Endothelial cell of umbilical vein (primary cell): ENCODE data around the gene TK2. TPM values are rescaled to one million over a fixed set of nuclear protein-coding genes. Genes with fewer than 3 reads are reported as not detected.

Experiments
- BruUV-seq: library from RNA; stranded (reverse); fragments of 400-500 nt; replicated peaks from 2 replicates; lab custom pipeline; 2021; lab: Mats Ljungman, UMichigan
- CTCF ChIA-PET: fragments of 300-600, 350-600 bp; sonication (Branson Sonifier 250); formaldehyde crosslinking; loops from one replicate; lab custom pipeline; 2021; ENCODE audit warnings: antibody characterized with exemption, inconsistent platforms; lab: Charles Lee
- POLR2A ChIA-PET: fragments of 300-600, 350-600 bp; sonication (Branson Sonifier 250); formaldehyde crosslinking; loops from one replicate; lab custom pipeline; 2021; ENCODE audit warnings: antibody characterized with exemption, inconsistent platforms; lab: Charles Lee
- DNase-seq: peaks from one replicate; pipeline ENCODE4 v3.0.0-alpha.2; 2011; ENCODE audit warnings: low read depth, low spot score
- FAIRE-seq: peaks from 2 replicates; lab custom pipeline; 2011; peaks lifted over from hg19 to GRCh38; lab: Jason Lieb, UNC
- H2AFZ ChIP-seq: 2 replicates; pipeline ENCODE4 v1.6.0; 2012; ENCODE audit warnings: low read depth, low read length, control low read depth, inconsistent platforms
- H3K27ac ChIP-seq: 2 replicates; pipeline ENCODE4 v1.5.1; 2011; ENCODE audit warnings: low read depth, mild to moderate bottlenecking, control low read depth, low read length, moderate library complexity; ENCODE audit not compliant: insufficient read depth
- H3K27me3 ChIP-seq, 2 experiments: 2 replicates each; pipeline versions ENCODE4 v1.6.0 to v1.6.1; 2011; ENCODE audit warnings: low read length in 2 of 2, mixed read lengths in 1 of 2; ENCODE audit not compliant: control insufficient read depth in 2 of 2, insufficient read depth in 2 of 2
- H3K36me3 ChIP-seq, 2 experiments: 2 replicates in 1 of 2; 3 replicates in 1 of 2; pipeline ENCODE4 v1.5.1; 2011; ENCODE audit warnings: low read length in 2 of 2, mild to moderate bottlenecking in 1 of 2, moderate library complexity in 1 of 2; ENCODE audit not compliant: control insufficient read depth in 2 of 2, insufficient read depth in 2 of 2; ENCODE audit errors: extremely low read depth in 1 of 2
- H3K4me1 ChIP-seq: 3 replicates; pipeline ENCODE4 v1.5.1; 2011; ENCODE audit warnings: mild to moderate bottlenecking, low read length; ENCODE audit not compliant: control insufficient read depth, insufficient read depth; ENCODE audit errors: extremely low read depth
- H3K4me2 ChIP-seq: 2 replicates; pipeline ENCODE4 v1.6.1; 2011; ENCODE audit warnings: low read length, control low read depth, mixed read lengths; ENCODE audit not compliant: insufficient read depth
- H3K4me3 ChIP-seq, 3 experiments: fragments of 200-600 bp in 1 of 3; sonication (generic), shearing (Covaris generic) in 1 of 3; replicated peaks in 1 of 3; 2 replicates each; pipeline ENCODE4 v1.5.1; 2011 to 2016; ENCODE audit warnings: control low read depth in 3 of 3, low read length in 3 of 3, mild to moderate bottlenecking in 2 of 3, inconsistent platforms in 1 of 3, low read depth in 1 of 3, moderate library complexity in 1 of 3; ENCODE audit not compliant: insufficient read depth in 1 of 3
- H3K79me2 ChIP-seq: 2 replicates; pipeline ENCODE4 v1.6.0; 2012; ENCODE audit warnings: low read length, inconsistent platforms; ENCODE audit not compliant: control insufficient read depth, insufficient read depth
- H3K9ac ChIP-seq: replicated peaks from 2 replicates; pipeline ENCODE3; 2011; ENCODE audit warnings: low read length, control low read depth; ENCODE audit not compliant: insufficient read depth; ENCODE audit errors: extremely low read depth
- H3K9me1 ChIP-seq: replicated peaks from 3 replicates; pipeline ENCODE4 v1.6.0; 2011; ENCODE audit warnings: mild to moderate bottlenecking, low read length; ENCODE audit not compliant: control insufficient read depth, insufficient read depth; ENCODE audit errors: extremely low read depth
- H3K9me3 ChIP-seq: replicated peaks from 2 replicates; pipeline ENCODE4 v1.5.1; 2012; ENCODE audit warnings: low read length, inconsistent platforms; ENCODE audit not compliant: control insufficient read depth, insufficient read depth
- H4K20me1 ChIP-seq: replicated peaks from 2 replicates; pipeline ENCODE3; 2011; ENCODE audit warnings: mild to moderate bottlenecking, low read length; ENCODE audit not compliant: control insufficient read depth, insufficient read depth; ENCODE audit errors: extremely low read depth
- FOS ChIP-seq: IDR thresholded peaks from 2 replicates; pipeline ENCODE4 v1.6.1; 2011; ENCODE audit warnings: mild to moderate bottlenecking, low read length, moderate library complexity, borderline replicate concordance; ENCODE audit not compliant: insufficient read depth
- JUN ChIP-seq: IDR thresholded peaks from 2 replicates; pipeline ENCODE4 v1.6.1; 2011; ENCODE audit warnings: borderline replicate concordance, low read depth; ENCODE audit not compliant: insufficient read length, insufficient read depth
- MYC ChIP-seq: IDR thresholded peaks from one replicate; pipeline ENCODE4 v1.6.1; 2011; ENCODE audit warnings: mild to moderate bottlenecking, low read depth, low read length
- POLR2AphosphoS5 ChIP-seq: IDR thresholded peaks from 2 replicates; pipeline ENCODE4 v1.6.1; 2012; ENCODE audit warnings: low read depth, mild to moderate bottlenecking, control low read depth, low read length, moderate library complexity; ENCODE audit not compliant: insufficient read depth
- dilution Hi-C: fragments of 300-500 bp; cut with MboI; formaldehyde crosslinking; loops from one replicate; pipeline ENCODE4 v1.15.0; 2019; ENCODE audit warnings: low sequenced_read_pairs; ENCODE audit not compliant: extremely low pct_ligation_motif_present
- intact Hi-C: fragments of 100-400 bp; cut with micrococcal nuclease; formaldehyde crosslinking; loops from one replicate; pipeline ENCODE4 v1.10.0; 2022
- polyA plus RNA-seq, 4 experiments: library from polyadenylated mRNA; depleted of rRNA in 3 of 4; stranded (reverse) in 3 of 4; unstranded in 1 of 4; fragments of >200 nt; gene quantifications; 2 replicates each; pipeline versions ENCODE4 v1.2.1 to v1.2.3, GENCODE V29; 2011 to 2012; ENCODE audit warnings: missing spikeins in 1 of 4
- total RNA-seq: library from RNA; stranded (reverse); gene quantifications from 2 replicates; pipeline ENCODE4 v1.2.3, GENCODE V29; 2021
- TF ChIP-seq, protein P1 (sequence below), 2 donors: IDR thresholded peaks; 1 replicate in 1 of 2; 2 replicates in 1 of 2; pipeline ENCODE4 v1.5.1; 2011; ENCODE audit warnings: low read length in 2 of 2, mild to moderate bottlenecking in 2 of 2, moderate library complexity in 2 of 2, control low read depth in 1 of 2, inconsistent platforms in 1 of 2, low read depth in 1 of 2; ENCODE audit not compliant: insufficient read depth in 1 of 2; ENCODE audit errors: extremely low read depth in 1 of 2

Gene TK2
- total and polyA plus RNA-seq, 2 donors (not counting 3 experiments of a cell fraction or from before 2014, with no cell fraction given): 12.1 to 25.2 TPM

DNA sequence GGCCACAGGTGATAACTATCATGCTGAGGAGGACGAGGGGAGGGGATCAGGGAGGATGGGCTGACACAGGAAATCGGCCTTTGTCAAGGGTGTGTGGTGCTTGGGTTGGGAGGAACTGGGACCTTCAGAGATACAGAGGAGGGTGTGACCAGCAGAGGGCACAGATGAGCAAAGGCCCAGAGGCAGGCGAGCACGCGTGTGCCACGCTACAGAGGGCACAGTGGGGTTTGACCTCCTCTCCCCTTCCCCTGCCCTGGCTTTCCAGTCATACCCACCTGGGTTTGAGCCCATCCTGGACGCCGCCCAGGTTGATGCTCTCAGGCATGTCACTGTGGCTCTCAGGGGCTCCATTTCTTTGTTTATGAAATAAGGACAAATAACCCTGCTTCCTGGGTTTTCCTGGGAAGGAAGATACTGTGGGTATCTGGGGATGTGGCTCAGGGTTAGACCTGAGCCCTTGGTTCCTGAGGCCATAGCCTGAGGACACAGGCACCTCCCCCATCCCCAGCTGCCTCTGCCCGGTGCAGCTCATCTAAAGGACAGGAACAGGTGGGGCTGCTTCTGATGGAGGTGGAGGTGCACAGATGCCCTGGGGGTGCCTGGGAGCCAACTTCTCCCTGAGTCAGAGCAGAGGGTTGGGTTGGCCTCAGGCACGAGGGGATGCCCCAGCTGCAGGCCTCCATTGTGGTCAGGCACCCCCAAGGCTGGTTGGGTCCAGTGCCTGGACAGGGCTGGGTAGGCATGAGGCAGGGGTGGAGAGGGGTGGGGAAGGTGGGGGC, 71.0 kb downstream of the TK2 start:
- Histone ChIP-seq H3K4me1 (peaks cover 5% of the 10 kb centered on the region), H3K27ac (no peak overlapping the region), H3K9me3 (no peaks in the 10 kb centered on the region), H3K79me2 (no peaks in the 10 kb centered on the region), H2AFZ (peak overlapping the region; percentile 56), H3K9me1 (no peaks in the 10 kb centered on the region), H3K4me2 (no peak overlapping the region), H3K36me3 (no peaks in the 10 kb centered on the region), H3K9ac (no peak overlapping the region), H3K27me3 (peaks cover 0 to 8% of the 10 kb centered on the region in 2 experiments), H3K4me3 (no peak overlapping the region), H4K20me1 (no peaks in the 10 kb centered on the region)
- no TSS peak for BruUV-seq
- ChIA-PET POLR2A (no interaction called here), CTCF (interaction anchor here (1.0 to 2.2 kb wide), 9 partner anchors 24 to 136 kb away, joined by 3 to 17 read pairs (median 7); partner anchors contain the start of genes CKLF and CMTM3)
- FAIRE-seq (peak; percentile 83), DNase-seq (peak; percentile 60)
- TF ChIP-seq JUN (no peak), POLR2AphosphoS5 (no peak), FOS (no peak), MYC (peak; percentile 83)
- TF ChIP-seq, protein P1, sequence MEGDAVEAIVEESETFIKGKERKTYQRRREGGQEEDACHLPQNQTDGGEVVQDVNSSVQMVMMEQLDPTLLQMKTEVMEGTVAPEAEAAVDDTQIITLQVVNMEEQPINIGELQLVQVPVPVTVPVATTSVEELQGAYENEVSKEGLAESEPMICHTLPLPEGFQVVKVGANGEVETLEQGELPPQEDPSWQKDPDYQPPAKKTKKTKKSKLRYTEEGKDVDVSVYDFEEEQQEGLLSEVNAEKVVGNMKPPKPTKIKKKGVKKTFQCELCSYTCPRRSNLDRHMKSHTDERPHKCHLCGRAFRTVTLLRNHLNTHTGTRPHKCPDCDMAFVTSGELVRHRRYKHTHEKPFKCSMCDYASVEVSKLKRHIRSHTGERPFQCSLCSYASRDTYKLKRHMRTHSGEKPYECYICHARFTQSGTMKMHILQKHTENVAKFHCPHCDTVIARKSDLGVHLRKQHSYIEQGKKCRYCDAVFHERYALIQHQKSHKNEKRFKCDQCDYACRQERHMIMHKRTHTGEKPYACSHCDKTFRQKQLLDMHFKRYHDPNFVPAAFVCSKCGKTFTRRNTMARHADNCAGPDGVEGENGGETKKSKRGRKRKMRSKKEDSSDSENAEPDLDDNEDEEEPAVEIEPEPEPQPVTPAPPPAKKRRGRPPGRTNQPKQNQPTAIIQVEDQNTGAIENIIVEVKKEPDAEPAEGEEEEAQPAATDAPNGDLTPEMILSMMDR (IDR thresholded peaks at IDR 0.05; ENCODE audit: extremely low read depth in 1 of 2, insufficient read depth in 1 of 2, low read depth in 1 of 2, low read length in 2 of 2): peak; percentile 75 to 89
- intact Hi-C loops (loop anchor here (1.0 to 5.0 kb wide), 5 partner anchors 37 to 125 kb away; partner anchors contain the start of genes BEAN1 and CMTM3), dilution Hi-C loops (no loop called here)
